H1 (cell line): ENCODE data around the gene C2CD3. TPM values are rescaled to one million over a fixed set of nuclear protein-coding genes. Genes with fewer than 3 reads are reported as not detected.

Experiments used
- CTCF ChIA-PET: fragments of 300-600 bp; sonication (Branson Sonifier 250); formaldehyde crosslinking; loops from one replicate; lab custom pipeline; 2021; ENCODE audit not compliant: partially characterized antibody; lab: Charles Lee
- POLR2A ChIA-PET: fragments of 300-600 bp; sonication (Branson Sonifier 250); formaldehyde crosslinking; loops from one replicate; lab custom pipeline; 2021; ENCODE audit warnings: inconsistent platforms; ENCODE audit not compliant: partially characterized antibody; lab: Charles Lee
- DNase-seq, 2 experiments: peaks; one replicate each; pipeline versions ENCODE4 v3.0.0 to v3.0.0-alpha.2; 2010 to 2022; ENCODE audit warnings: low spot score in 2 of 2, low read depth in 1 of 2, mixed read lengths in 1 of 2
- FAIRE-seq: peaks from 2 replicates; lab custom pipeline; 2011; peaks lifted over from hg19 to GRCh38; lab: Jason Lieb, UNC
- H2AFZ ChIP-seq: 2 replicates; pipeline ENCODE4 v1.8.1; 2012; ENCODE audit warnings: low read length, inconsistent platforms
- H2AK5ac ChIP-seq: 2 replicates; pipeline ENCODE4 v1.6.1; 2013; ENCODE audit warnings: low read depth, low read length
- H2BK120ac ChIP-seq: replicated peaks from 2 replicates; pipeline ENCODE3; 2013; ENCODE audit warnings: low read depth, low read length, inconsistent platforms
- H2BK12ac ChIP-seq: 2 replicates; pipeline ENCODE4 v1.6.1; 2013; ENCODE audit warnings: low read depth, low read length
- H2BK15ac ChIP-seq: 2 replicates; pipeline ENCODE4 v1.6.1; 2013; ENCODE audit warnings: low read length
- H2BK20ac ChIP-seq: 2 replicates; pipeline ENCODE4 v1.6.1; 2013; ENCODE audit warnings: low read length
- H2BK5ac ChIP-seq: 2 replicates; pipeline ENCODE4 v1.6.1; 2013; ENCODE audit warnings: low read depth, low read length
- H3K14ac ChIP-seq: 2 replicates; pipeline ENCODE4 v1.6.1; 2013; ENCODE audit warnings: inconsistent platforms; ENCODE audit not compliant: insufficient read length
- H3K18ac ChIP-seq: 2 replicates; pipeline ENCODE4 v1.6.1; 2013; ENCODE audit warnings: low read length; ENCODE audit errors: extremely low read depth
- H3K23ac ChIP-seq: 2 replicates; pipeline ENCODE4 v1.6.1; 2013; ENCODE audit warnings: inconsistent platforms; ENCODE audit not compliant: insufficient read length
- H3K23me2 ChIP-seq: 2 replicates; pipeline ENCODE4 v1.6.1; 2013; ENCODE audit warnings: low read depth, low read length
- H3K27ac ChIP-seq: 2 replicates; pipeline ENCODE4 v1.6.1; 2011; ENCODE audit warnings: low read depth, low read length, inconsistent platforms
- H3K27me3 ChIP-seq, 4 experiments: replicated peaks in 1 of 4; 1 replicate in 1 of 4; 2 replicates in 3 of 4; pipeline versions ENCODE4 v1.6.1 to v1.8.1; 2011 to 2013; ENCODE audit warnings: low read length in 3 of 4, mild to moderate bottlenecking in 3 of 4, inconsistent platforms in 2 of 4, mixed read lengths in 2 of 4, moderate library complexity in 1 of 4; ENCODE audit not compliant: control insufficient read depth in 3 of 4, insufficient read depth in 3 of 4; ENCODE audit errors: extremely low read depth in 1 of 4
- H3K36me3 ChIP-seq, 4 experiments: 2 replicates each; pipeline versions ENCODE4 v1.6.1 to v1.8.1; 2011 to 2013; ENCODE audit warnings: mild to moderate bottlenecking in 4 of 4, low read length in 3 of 4, moderate library complexity in 2 of 4, control low read depth in 1 of 4, inconsistent platforms in 1 of 4; ENCODE audit not compliant: insufficient read depth in 4 of 4, control insufficient read depth in 2 of 4
- H3K4ac ChIP-seq: replicated peaks from 2 replicates; pipeline ENCODE3; 2013; ENCODE audit warnings: low read length, low read depth, mixed read lengths, inconsistent platforms; ENCODE audit not compliant: insufficient read length
- H3K4me1 ChIP-seq, 4 experiments: replicated peaks in 1 of 4; 1 replicate in 1 of 4; 2 replicates in 3 of 4; pipeline versions ENCODE4 v1.6.1 to v1.8.1; 2011 to 2013; ENCODE audit warnings: low read length in 3 of 4, inconsistent platforms in 2 of 4, mixed read lengths in 1 of 4; ENCODE audit not compliant: insufficient read depth in 4 of 4, control insufficient read depth in 3 of 4
- H3K4me2 ChIP-seq, 2 experiments: 2 replicates each; pipeline versions ENCODE4 v1.6.1 to v1.8.1; 2011 to 2013; ENCODE audit warnings: low read depth in 2 of 2, low read length in 2 of 2, control low read depth in 1 of 2, inconsistent platforms in 1 of 2, mild to moderate bottlenecking in 1 of 2; ENCODE audit not compliant: insufficient read depth in 1 of 2
- H3K4me3 ChIP-seq, 4 experiments: fragments of 200-600, 300-600 bp in 1 of 4; sonication (generic), shearing (Covaris generic), sonication (Bioruptor Twin) in 1 of 4; 2 replicates each; pipeline versions ENCODE4 v1.5.1 to v1.8.1; 2011 to 2016; ENCODE audit warnings: low read length in 4 of 4, low read depth in 3 of 4, control low read depth in 2 of 4, inconsistent platforms in 2 of 4, mild to moderate bottlenecking in 2 of 4, mixed read lengths in 1 of 4, moderate library complexity in 1 of 4; ENCODE audit not compliant: insufficient read depth in 2 of 4; ENCODE audit errors: extremely low read depth in 1 of 4
- H3K56ac ChIP-seq: replicated peaks from 2 replicates; pipeline ENCODE3; 2013; ENCODE audit warnings: low read depth, mild to moderate bottlenecking, mixed read lengths, low read length, inconsistent platforms; ENCODE audit not compliant: insufficient read length
- H3K79me1 ChIP-seq: 2 replicates; pipeline ENCODE4 v1.6.1; 2013; ENCODE audit warnings: low read depth, low read length, control low read depth
- H3K79me2 ChIP-seq, 2 experiments: 2 replicates each; pipeline versions ENCODE4 v1.6.1 to v1.8.1; 2012 to 2013; ENCODE audit warnings: low read length in 2 of 2, mild to moderate bottlenecking in 2 of 2, inconsistent platforms in 1 of 2; ENCODE audit not compliant: insufficient read depth in 2 of 2, control insufficient read depth in 1 of 2
- H3K9ac ChIP-seq, 4 experiments: replicated peaks in 1 of 4; 1 replicate in 1 of 4; 2 replicates in 3 of 4; pipeline versions ENCODE4 v1.6.1 to v1.8.1; 2011 to 2013; ENCODE audit warnings: low read depth in 3 of 4, low read length in 3 of 4, control low read depth in 2 of 4, mild to moderate bottlenecking in 2 of 4, moderate library complexity in 2 of 4, inconsistent platforms in 1 of 4; ENCODE audit errors: extremely low read depth in 1 of 4
- H3K9me3 ChIP-seq, 2 experiments: 2 replicates each; pipeline versions ENCODE4 v1.6.1 to v1.8.1; 2012 to 2013; ENCODE audit warnings: mild to moderate bottlenecking in 2 of 2, moderate library complexity in 2 of 2, control low read depth in 1 of 2, inconsistent platforms in 1 of 2, low read depth in 1 of 2, low read length in 1 of 2, mixed read lengths in 1 of 2; ENCODE audit not compliant: insufficient read depth in 2 of 2
- H4K20me1 ChIP-seq, 2 experiments: replicated peaks in 1 of 2; 2 replicates each; pipeline versions ENCODE3 to v1.8.1; 2011 to 2013; ENCODE audit warnings: inconsistent platforms in 2 of 2, low read length in 2 of 2, mild to moderate bottlenecking in 1 of 2; ENCODE audit not compliant: insufficient read depth in 2 of 2, control insufficient read depth in 1 of 2
- H4K5ac ChIP-seq: 2 replicates; pipeline ENCODE4 v1.6.1; 2013; ENCODE audit warnings: low read length, low read depth, mixed read lengths, inconsistent platforms; ENCODE audit not compliant: insufficient read length
- H4K8ac ChIP-seq: 2 replicates; pipeline ENCODE4 v1.8.0; 2013; ENCODE audit warnings: mild to moderate bottlenecking, moderate library complexity, low read length, inconsistent platforms; ENCODE audit not compliant: insufficient read depth; ENCODE audit errors: extremely low read depth
- H4K91ac ChIP-seq: replicated peaks from 2 replicates; pipeline ENCODE3; 2013; ENCODE audit warnings: low read length, mixed read lengths, inconsistent platforms; ENCODE audit not compliant: insufficient read length
- BRCA1 ChIP-seq: IDR thresholded peaks from 2 replicates; pipeline ENCODE4 v1.6.1; 2012; ENCODE audit warnings: low read depth, low read length, improper control_type of control experiment
- CHD1 ChIP-seq: IDR thresholded peaks from 2 replicates; pipeline ENCODE4 v1.6.1; 2012; ENCODE audit warnings: low read depth, low read length, improper control_type of control experiment
- CTCF ChIP-seq, 3 experiments: IDR thresholded peaks; 1 replicate in 2 of 3; 2 replicates in 1 of 3; pipeline versions ENCODE4 v1.5.1 to v1.6.1; 2011; ENCODE audit warnings: low read length in 3 of 3, mild to moderate bottlenecking in 3 of 3, inconsistent platforms in 2 of 3, low read depth in 1 of 3, moderate library complexity in 1 of 3; ENCODE audit not compliant: insufficient read depth in 1 of 3; ENCODE audit errors: control extremely low read depth in 1 of 3
- GABPA ChIP-seq: IDR thresholded peaks from 2 replicates; pipeline ENCODE4 v1.6.1; 2011; ENCODE audit warnings: mild to moderate bottlenecking, low read length, moderate library complexity, borderline replicate concordance; ENCODE audit not compliant: insufficient read depth
- GTF2F1 ChIP-seq: IDR thresholded peaks from 2 replicates; pipeline ENCODE4 v1.6.1; 2012; ENCODE audit warnings: low read depth, low read length, improper control_type of control experiment, borderline replicate concordance
- HDAC2 ChIP-seq, 2 experiments: fragments of 300-600 bp in 1 of 2; sonication (generic) in 1 of 2; IDR thresholded peaks; 2 replicates each; pipeline ENCODE4 v1.6.1; 2011 to 2012; ENCODE audit warnings: low read depth in 2 of 2, low read length in 2 of 2, mild to moderate bottlenecking in 2 of 2, moderate library complexity in 2 of 2, borderline replicate concordance in 1 of 2, inconsistent platforms in 1 of 2
- JUND ChIP-seq: IDR thresholded peaks from 2 replicates; pipeline ENCODE4 v1.6.1; 2011; ENCODE audit warnings: mild to moderate bottlenecking, improper control_type of control experiment, low read length
- RBBP5 ChIP-seq: IDR thresholded peaks from 2 replicates; pipeline ENCODE4 v1.7.1; 2012; ENCODE audit warnings: low read depth, mild to moderate bottlenecking, inconsistent platforms, low read length, moderate library complexity, borderline replicate concordance
- RFX5 ChIP-seq: IDR thresholded peaks from 2 replicates; pipeline ENCODE4 v1.6.1; 2011; ENCODE audit warnings: low read depth, low read length, improper control_type of control experiment, borderline replicate concordance
- SUZ12 ChIP-seq: fragments of 200-600 bp; sonication (generic); IDR thresholded peaks from 2 replicates; pipeline ENCODE4 v1.6.1; 2012; ENCODE audit warnings: mild to moderate bottlenecking, inconsistent platforms, low read length, moderate library complexity, mixed read lengths
- TCF12 ChIP-seq: IDR thresholded peaks from 2 replicates; pipeline ENCODE4 v1.6.1; 2011; ENCODE audit warnings: low read depth, mild to moderate bottlenecking, low read length
- WGBS, 2 experiments: shearing (Covaris generic) in 1 of 2; methylation state at CpG; one replicate each; pipeline versions ENCODE4 v1.1.6 to v1.1.7; 2013 to 2015; ENCODE audit warnings: low lambda C conversion rate in 2 of 2, mixed read lengths in 2 of 2, inconsistent platforms in 1 of 2, low coverage in 1 of 2, missing lambda C conversion rate in 1 of 2; ENCODE audit not compliant: insufficient replicate concordance in 2 of 2, insufficient coverage in 1 of 2, insufficient read length in 1 of 2; ENCODE audit errors: extremely low coverage in 1 of 2, missing lambda C conversion rate in 1 of 2; 5-methylcytosine and 5-hydroxymethylcytosine counted together
- polyA plus RNA-seq, 7 experiments: library from polyadenylated mRNA; depleted of rRNA in 3 of 7; stranded (reverse) in 5 of 7; unstranded in 2 of 7; fragments of >200 nt in 5 of 7; fragments of 200-250 nt in 2 of 7; gene quantifications; 1 replicate in 5 of 7; 2 replicates in 1 of 7; 4 replicates in 1 of 7; pipeline versions ENCODE4 v1.2.1 to v1.2.3, GENCODE V29; 2011 to 2013; ENCODE audit warnings: missing spikeins in 2 of 7, mixed read lengths in 2 of 7
- total RNA-seq: library from RNA; stranded (reverse); fragmentation: NEBNext Ultra II Directional; extraction: Animal tissue kit (Norgen Biotek cat#: 25700); gene quantifications from 2 replicates; pipeline ENCODE4 v1.2.1, GENCODE V29; 2021

The C2CD3 gene
- total and polyA plus RNA-seq, 2 of the 8 experiments (the other 6 are each of a cell fraction or from before 2014, with no cell fraction given), result 11.0 to 29.1 TPM

GRCh38 chr11:74185285-74185684, 14.5 kb upstream of the C2CD3 start:
- no peaks in the 10 kb centered on the region for H3K4me1 ChIP-seq
- WGBS, 2 experiments, result 92% methylated on average over 5 of the region's 5 CpGs; no CpG with 5 or more reads in 1 of the 2 experiments
- no peak overlapping the region for H2AFZ ChIP-seq
- no peak overlapping the region for H3K56ac ChIP-seq
- no peak overlapping the region for H2BK15ac ChIP-seq
- FAIRE-seq (no peak), DNase-seq (no peak)
- no peak overlapping the region for H3K4me2 ChIP-seq
- H2AK5ac ChIP-seq, result no peak overlapping the region
- no peak overlapping the region for H3K18ac ChIP-seq
- H3K23ac ChIP-seq, result no peak overlapping the region
- no peaks in the 10 kb centered on the region for H3K27me3 ChIP-seq
- no peak overlapping the region for H4K8ac ChIP-seq
- no peaks in the 10 kb centered on the region for H3K23me2 ChIP-seq
- H3K79me2 ChIP-seq, result peaks cover 0 to 39% of the 10 kb centered on the region in 2 experiments; a peak in 2 of 4 replicates
- ChIA-PET CTCF (interaction anchor here (0.9 kb wide), 1 partner anchor 35 kb away, joined by 6 read pairs; no protein-coding TSS in a partner anchor), POLR2A (no interaction called here)
- H4K5ac ChIP-seq, result no peak overlapping the region
- H2BK120ac ChIP-seq, result no peak overlapping the region
- no peak overlapping the region for H2BK12ac ChIP-seq
- no peak overlapping the region for H3K9ac ChIP-seq
- no peak overlapping the region for H2BK5ac ChIP-seq
- no peaks in the 10 kb centered on the region; the same call in 1 of the 2 replicates for H3K79me1 ChIP-seq
- no peak overlapping the region for H2BK20ac ChIP-seq
- no peak overlapping the region for H4K91ac ChIP-seq
- no peak overlapping the region for H3K14ac ChIP-seq
- no peak overlapping the region for H3K27ac ChIP-seq
- peaks cover 0 to 2% of the 10 kb centered on the region in 2 experiments for H4K20me1 ChIP-seq
- no peak overlapping the region for H3K4me3 ChIP-seq
- H3K9me3 ChIP-seq, result no peaks in the 10 kb centered on the region
- H3K4ac ChIP-seq, result no peak overlapping the region
- peaks cover 0 to 3% (median under 1%) of the 10 kb centered on the region in 4 experiments; a peak in 1 of 8 replicates for H3K36me3 ChIP-seq
- TF ChIP-seq GABPA (no peak), RFX5 (no peak), GTF2F1 (no peak), TCF12 (no peak), JUND (no peak), RBBP5 (no peak), CTCF (IDR thresholded peaks at IDR 0.05; ENCODE audit: control extremely low read depth in 1 of 3, insufficient read depth in 1 of 3, low read depth in 1 of 3, low read length in 3 of 3) (no peak), SUZ12 (no peak), HDAC2 (IDR thresholded peaks at IDR 0.05; ENCODE audit: borderline replicate concordance in 1 of 2, low read depth in 2 of 2, low read length in 2 of 2) (no peak), CHD1 (no peak), BRCA1 (no peak)
